GM23248 (cell line): Measurements from ENCODE around the gene PSMB11. TPM values are rescaled to one million over a fixed set of nuclear protein-coding genes. Genes with fewer than 3 reads are reported as not detected.
A peak's percentile ranks its signal among the peaks of the same experiment; 100 is the strongest.

Experiments used
- DNase-seq: peaks from one replicate; pipeline ENCODE4 v3.0.0-alpha.2; 2015
- H2AFZ ChIP-seq: fragments of 200-600 bp; sonication (generic); 2 replicates; pipeline ENCODE4 v1.6.1; 2016; ENCODE audit warnings: antibody characterized with exemption
- H3F3A ChIP-seq: fragments of 200-600 bp; sonication (generic); 2 replicates; pipeline ENCODE4 v1.6.1; 2016; ENCODE audit warnings: mild to moderate bottlenecking, antibody characterized with exemption, mixed run types; ENCODE audit not compliant: insufficient read depth
- H3K27ac ChIP-seq: fragments of 200-600 bp; sonication (generic); 2 replicates; pipeline ENCODE4 v1.5.1; 2016; ENCODE audit warnings: mild to moderate bottlenecking
- H3K27me3 ChIP-seq: fragments of 200-600 bp; sonication (generic); replicated peaks from 2 replicates; pipeline ENCODE4 v1.6.1; 2016; ENCODE audit warnings: mild to moderate bottlenecking; ENCODE audit not compliant: insufficient read depth
- H3K36me3 ChIP-seq: fragments of 200-600 bp; sonication (generic); 2 replicates; pipeline ENCODE4 v1.6.1; 2016; ENCODE audit warnings: low read depth, mild to moderate bottlenecking
- H3K4me1 ChIP-seq: fragments of 200-600 bp; sonication (generic); 2 replicates; pipeline ENCODE4 v1.6.1; 2016; ENCODE audit warnings: mild to moderate bottlenecking; ENCODE audit not compliant: insufficient read depth
- H3K4me2 ChIP-seq: fragments of 200-600 bp; sonication (generic); one replicate; pipeline ENCODE4 v1.6.1; 2016; ENCODE audit warnings: mild to moderate bottlenecking; ENCODE audit not compliant: unreplicated experiment
- H3K4me3 ChIP-seq: fragments of 200-600 bp; sonication (generic); 2 replicates; pipeline ENCODE4 v1.5.1; 2016; ENCODE audit warnings: mild to moderate bottlenecking
- H3K79me2 ChIP-seq: fragments of 200-600 bp; sonication (generic); 2 replicates; pipeline ENCODE4 v1.6.1; 2016; ENCODE audit warnings: mild to moderate bottlenecking; ENCODE audit not compliant: insufficient read depth
- H3K9ac ChIP-seq: fragments of 200-600 bp; sonication (generic); 2 replicates; pipeline ENCODE4 v1.6.1; 2016; ENCODE audit warnings: mild to moderate bottlenecking
- H3K9me2 ChIP-seq: fragments of 200-600 bp; sonication (generic); 2 replicates; pipeline ENCODE4 v1.6.1; 2016; ENCODE audit warnings: mixed run types, mild to moderate bottlenecking, moderate library complexity; ENCODE audit not compliant: insufficient read depth
- H3K9me3 ChIP-seq: fragments of 200-600 bp; sonication (generic); one replicate; pipeline ENCODE4 v1.6.1; 2017; ENCODE audit warnings: low read depth
- H4K20me1 ChIP-seq: fragments of 200-600 bp; sonication (generic); 2 replicates; pipeline ENCODE4 v1.6.0; 2016; ENCODE audit not compliant: insufficient read depth
- EZH2 ChIP-seq: fragments of 200-600 bp; sonication (generic); IDR thresholded peaks from 2 replicates; pipeline ENCODE4 v1.6.1; 2018; ENCODE audit warnings: antibody characterized with exemption, mild to moderate bottlenecking; ENCODE audit not compliant: insufficient read depth, poor library complexity, severe bottlenecking
- EZH2phosphoT487 ChIP-seq: fragments of 200-600 bp; sonication (generic); IDR thresholded peaks from 2 replicates; pipeline ENCODE4 v1.6.1; 2018; ENCODE audit warnings: antibody characterized with exemption, moderate library complexity, mild to moderate bottlenecking, low read depth; ENCODE audit not compliant: insufficient read depth
- WGBS, 2 experiments: methylation state at CpG; one replicate each; pipeline ENCODE4 v1.1.6; 2015 to 2017; ENCODE audit warnings: low lambda C conversion rate in 2 of 2, low coverage in 1 of 2; ENCODE audit errors: missing lambda C conversion rate in 2 of 2; 5-methylcytosine and 5-hydroxymethylcytosine counted together
- in situ Hi-C: fragments of 300-500 bp; cut with MboI; formaldehyde crosslinking; loops from 2 replicates; pipeline ENCODE4 v1.15.0; 2020
- polyA plus RNA-seq: library from polyadenylated mRNA; unstranded; fragments of >200 nt; fragmentation: Nextera tagmentation; extraction: Ambion mirVana; gene quantifications from 2 replicates; pipeline ENCODE4 v1.2.1, GENCODE V29; 2016
- total RNA-seq: library from RNA; depleted of rRNA; stranded (reverse); fragments of >200 nt; shearing (Covaris generic); gene quantifications from 2 replicates; pipeline ENCODE4 v1.2.3, GENCODE V29; 2014

PSMB11 gene
- total and polyA plus RNA-seq, 2 experiments from 2014 or later = not detected

DNA sequence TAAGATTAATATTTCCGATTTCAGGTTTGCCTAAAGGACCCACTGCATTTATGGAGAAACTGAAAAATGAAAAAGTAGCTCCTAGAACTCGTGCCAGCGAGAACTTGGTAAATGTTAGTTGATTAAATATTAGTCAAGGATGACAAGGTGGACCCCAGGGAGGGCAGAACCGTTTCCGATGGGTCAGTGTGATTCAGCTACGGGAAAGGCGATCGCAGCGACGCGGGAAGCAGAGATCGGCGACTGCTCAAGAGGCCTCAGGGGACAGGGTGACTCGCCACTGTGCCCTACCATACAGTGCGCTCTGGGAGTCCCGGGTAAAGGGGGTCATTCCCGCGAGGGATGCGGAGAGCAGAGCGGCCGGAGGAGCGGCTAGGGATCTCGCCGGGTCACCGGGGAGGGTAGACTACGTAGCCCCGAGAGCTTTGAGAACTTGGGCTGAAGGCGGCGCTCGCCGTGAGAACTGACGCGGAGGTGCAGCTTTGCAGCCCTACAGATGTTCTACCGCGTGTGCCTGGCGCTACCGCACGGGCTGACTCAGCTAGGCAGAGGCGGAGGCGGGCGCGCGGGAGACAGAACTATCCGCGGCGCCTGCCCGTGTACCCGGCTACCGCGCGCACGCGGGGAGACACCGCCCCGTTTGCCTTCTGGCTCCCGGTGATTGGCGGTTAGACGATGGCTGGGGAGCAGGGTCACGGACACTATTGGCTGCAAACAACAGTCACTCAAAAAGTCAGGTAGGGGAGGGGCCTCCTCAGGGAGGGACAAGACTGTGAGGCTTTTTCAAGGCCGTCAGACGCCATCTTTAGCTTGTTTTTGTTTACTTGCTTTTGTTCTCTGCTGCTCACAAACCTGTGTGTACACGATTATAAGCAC lies 35.2 kb upstream of the PSMB11 start:
- 1 to 2% methylated on average over 62 of the region's 62 CpGs for WGBS, 2 experiments
- H3K27ac ChIP-seq = peak overlapping the region; percentile 88
- in situ Hi-C loops = no loop called here
- H3F3A ChIP-seq = peaks cover 25% of the 10 kb centered on the region; the same call in 1 of the 2 replicates
- no peaks in the 10 kb centered on the region for H4K20me1 ChIP-seq
- H3K9me3 ChIP-seq = no peaks in the 10 kb centered on the region
- H2AFZ ChIP-seq = peak overlapping the region; percentile 97
- peak; percentile 99 for DNase-seq
- no peaks in the 10 kb centered on the region for H3K36me3 ChIP-seq
- peak overlapping the region; percentile 89 for H3K9ac ChIP-seq
- peaks cover 22% of the 10 kb centered on the region for H3K4me1 ChIP-seq
- TF ChIP-seq EZH2phosphoT487 (no peak), EZH2 (no peak)
- H3K4me2 ChIP-seq = peak overlapping the region; percentile 84
- H3K4me3 ChIP-seq = peak overlapping the region; percentile 79
- no peaks in the 10 kb centered on the region for H3K9me2 ChIP-seq
- H3K79me2 ChIP-seq = peaks cover 5% of the 10 kb centered on the region; the same call in 1 of the 2 replicates
- no peaks in the 10 kb centered on the region for H3K27me3 ChIP-seq

DNA sequence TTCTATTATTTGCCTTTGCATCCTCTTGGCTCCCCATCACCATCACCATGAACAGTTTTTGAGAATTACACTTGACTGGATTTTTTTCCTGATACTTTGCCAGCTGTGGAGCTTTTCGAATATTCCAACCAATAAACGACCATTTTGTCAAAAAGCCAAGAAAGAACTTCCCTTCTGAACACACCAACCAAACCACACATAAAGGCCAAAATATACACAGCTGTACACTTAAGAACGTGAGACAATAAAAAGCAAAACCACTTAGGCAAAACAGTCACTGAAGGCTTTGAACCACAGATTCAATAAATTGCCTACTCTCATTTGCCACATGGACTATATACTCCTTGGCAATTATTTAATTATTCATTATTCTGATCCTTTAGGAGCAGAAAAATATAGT lies 33.2 kb upstream of the PSMB11 start:
- TF ChIP-seq EZH2 (no peak), EZH2phosphoT487 (no peak)
- Histone ChIP-seq H3K9me2 (no peaks in the 10 kb centered on the region), H3K4me1 (peaks cover 22% of the 10 kb centered on the region), H3K79me2 (peaks cover 5% of the 10 kb centered on the region; the same call in 1 of the 2 replicates), H3K27me3 (no peaks in the 10 kb centered on the region), H3K9ac (peak overlapping the region; percentile 76; the same call in 1 of the 2 replicates), H3F3A (peaks cover 25% of the 10 kb centered on the region; the same call in 1 of the 2 replicates), H3K4me2 (peak overlapping the region; percentile 74), H4K20me1 (no peaks in the 10 kb centered on the region), H3K27ac (no peak overlapping the region), H3K36me3 (no peaks in the 10 kb centered on the region), H3K9me3 (no peaks in the 10 kb centered on the region), H3K4me3 (peak overlapping the region; percentile 78), H2AFZ (peak overlapping the region; percentile 90)
- 47% methylated on average over 3 of the region's 3 CpGs for WGBS, 2 experiments
- DNase-seq = no peak
- in situ Hi-C loops = no loop called here

DNA sequence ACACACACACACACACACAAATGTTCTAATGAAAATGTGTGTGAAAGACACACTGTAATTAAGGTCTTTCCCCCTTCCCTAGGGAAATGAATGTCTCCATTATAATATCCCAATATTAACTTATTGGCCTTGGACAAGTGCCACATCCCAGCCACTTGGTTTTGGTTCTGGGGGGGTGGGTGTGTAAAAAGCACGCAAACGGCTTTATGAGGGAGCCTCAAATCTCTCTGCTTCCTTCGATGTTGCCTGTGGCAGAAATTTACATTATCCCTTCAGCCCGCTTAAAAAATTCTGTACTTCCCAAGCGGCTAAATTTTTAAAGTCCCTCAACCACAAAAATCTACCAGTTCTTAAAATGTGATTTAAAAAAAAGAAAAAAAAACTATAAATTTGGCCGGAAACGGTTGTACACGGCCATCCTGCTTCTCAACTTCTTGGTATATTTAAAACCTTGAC lies 32.5 kb upstream of the PSMB11 start:
- Histone ChIP-seq H3K27ac (peak overlapping the region; percentile 46), H3K9ac (peak overlapping the region; percentile 76), H4K20me1 (no peaks in the 10 kb centered on the region), H3K4me3 (peak overlapping the region; percentile 78), H3K27me3 (no peaks in the 10 kb centered on the region), H3K9me2 (no peaks in the 10 kb centered on the region), H3K36me3 (no peaks in the 10 kb centered on the region), H3K9me3 (no peaks in the 10 kb centered on the region), H2AFZ (peak overlapping the region; percentile 90), H3F3A (peaks cover 25% of the 10 kb centered on the region; the same call in 1 of the 2 replicates), H3K79me2 (peaks cover 5% of the 10 kb centered on the region; the same call in 1 of the 2 replicates), H3K4me1 (peaks cover 22% of the 10 kb centered on the region), H3K4me2 (peak overlapping the region; percentile 74)
- no peak for TF ChIP-seq EZH2phosphoT487
- in situ Hi-C loops = no loop called here
- no peak for DNase-seq
- 9 to 10% methylated on average over 8 of the region's 8 CpGs for WGBS, 2 experiments

DNA sequence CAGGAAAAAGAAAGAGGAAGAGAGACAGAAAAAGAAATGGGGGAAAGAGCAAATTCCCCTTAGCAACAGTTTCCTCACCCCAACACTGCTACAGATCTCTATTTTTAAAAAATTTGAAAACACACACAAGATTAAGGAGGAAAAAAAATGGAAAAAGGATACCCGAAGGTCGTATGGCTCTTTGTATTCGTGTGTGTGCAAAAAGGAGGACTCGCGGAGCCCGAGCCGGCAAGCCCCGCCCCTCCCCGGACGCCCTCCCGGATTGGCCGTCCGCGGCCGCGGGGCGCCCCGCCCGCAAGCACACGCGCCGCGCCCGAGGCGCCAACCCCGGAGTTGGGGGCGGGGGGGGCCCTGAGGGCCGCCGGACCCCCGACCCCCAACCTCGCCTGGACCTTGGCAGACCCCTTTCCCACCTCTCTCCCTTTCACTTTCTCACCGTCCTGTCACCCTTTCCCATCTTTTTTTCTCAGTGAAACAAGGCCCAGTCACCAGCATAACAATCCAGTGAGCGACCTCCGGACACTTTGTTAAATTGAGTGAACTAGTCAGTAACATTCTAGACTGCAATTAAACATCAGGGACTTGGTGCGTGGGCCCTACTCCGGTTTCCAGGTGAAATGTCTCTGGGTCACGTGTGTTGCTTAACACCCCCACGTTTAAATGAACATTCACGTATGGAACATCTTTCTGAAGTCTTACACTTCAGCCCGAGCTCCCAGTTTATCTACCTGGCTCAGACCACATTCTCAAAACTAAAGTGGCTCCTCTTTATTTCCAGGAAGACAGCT lies 31.9 kb upstream of the PSMB11 start, which contains the start of gene C14orf93:
TSS of gene C14orf93 (minus strand) at position 205 of the 788 bp plus-strand sequence. CDS start 11,120 bp downstream, outside the sequence.
- 1 to 2% methylated on average over 17 to 38 of the region's 40 CpGs for WGBS, 2 experiments
- H3K27ac ChIP-seq = peak within 1 kb of the TSS; percentile 46
- H3K27me3 ChIP-seq = no peaks in the 10 kb centered on the region
- peaks cover 5% of the 10 kb centered on the region; the same call in 1 of the 2 replicates for H3K79me2 ChIP-seq
- H3K4me2 ChIP-seq = peak within 1 kb of the TSS; percentile 74
- no peaks in the 10 kb centered on the region for H4K20me1 ChIP-seq
- H3K4me1 ChIP-seq = peaks cover 22% of the 10 kb centered on the region
- in situ Hi-C loops = no loop called here
- H3K9ac ChIP-seq = peak within 1 kb of the TSS; percentile 76
- H3K9me3 ChIP-seq = no peaks in the 10 kb centered on the region
- H3K36me3 ChIP-seq = no peaks in the 10 kb centered on the region
- H2AFZ ChIP-seq = peak within 1 kb of the TSS; percentile 90
- H3F3A ChIP-seq = peaks cover 25% of the 10 kb centered on the region; the same call in 1 of the 2 replicates
- peak; percentile 89 for DNase-seq
- H3K4me3 ChIP-seq = peak within 1 kb of the TSS; percentile 78
- TF ChIP-seq EZH2 = no peak
- no peak for TF ChIP-seq EZH2phosphoT487
- H3K9me2 ChIP-seq = no peaks in the 10 kb centered on the region
